GM12878 (cell line): ENCODE results near the gene TRAF3IP1.

Experiments
- ATF7 ChIP-seq: fragments of 450-650 bp; IDR thresholded peaks from 2 replicates; pipeline ENCODE4 v1.6.1; 2016; ENCODE audit warnings: low read depth, mild to moderate bottlenecking
- CBFB ChIP-seq: IDR thresholded peaks from 2 replicates; pipeline ENCODE4 v1.6.1; 2016; ENCODE audit warnings: antibody characterized with exemption, low read depth
- CBX3 ChIP-seq: fragments of 200-600 bp; sonication (generic); IDR thresholded peaks from 2 replicates; pipeline ENCODE4 v1.6.1; 2016; ENCODE audit warnings: low read depth, borderline replicate concordance
- CEBPB ChIP-seq, 2 experiments: fragments of 150-350 bp in 1 of 2; IDR thresholded peaks; 2 replicates each; pipeline ENCODE4 v1.6.1; 2012 to 2014; ENCODE audit warnings: low read depth in 2 of 2, low read length in 2 of 2, borderline replicate concordance in 1 of 2, inconsistent platforms in 1 of 2
- JUNB ChIP-seq: IDR thresholded peaks from 2 replicates; pipeline ENCODE4 v1.6.1; 2016; ENCODE audit warnings: antibody characterized with exemption, mild to moderate bottlenecking
- JUND ChIP-seq: IDR thresholded peaks from 2 replicates; pipeline ENCODE4 v1.6.1; 2012; ENCODE audit warnings: low read depth, mild to moderate bottlenecking, low read length, improper control_type of control experiment, moderate library complexity
- MYC ChIP-seq: IDR thresholded peaks from 2 replicates; pipeline ENCODE4 v1.6.1; 2011; ENCODE audit warnings: mild to moderate bottlenecking, low read length, moderate library complexity, inconsistent platforms; ENCODE audit not compliant: insufficient read depth, insufficient replicate concordance, insufficient read length, severe bottlenecking
- SMARCA5 ChIP-seq: fragments of 450-650 bp; IDR thresholded peaks from 2 replicates; pipeline ENCODE4 v1.6.1; 2017; ENCODE audit warnings: mild to moderate bottlenecking
- SPI1 ChIP-seq: IDR thresholded peaks from 2 replicates; pipeline ENCODE4 v1.6.1; 2011; ENCODE audit warnings: low read depth, mild to moderate bottlenecking, low read length, moderate library complexity, borderline replicate concordance; ENCODE audit not compliant: insufficient read depth
- USF2 ChIP-seq: IDR thresholded peaks from 2 replicates; pipeline ENCODE4 v1.6.1; 2011; ENCODE audit warnings: low read depth, low read length, improper control_type of control experiment, borderline replicate concordance
- TF ChIP-seq, protein P1 (sequence below): fragments of 450-650 bp; conservative IDR thresholded peaks from 2 replicates; pipeline ENCODE4 v1.6.1; 2017; ENCODE audit warnings: mild to moderate bottlenecking, moderate library complexity

DNA sequence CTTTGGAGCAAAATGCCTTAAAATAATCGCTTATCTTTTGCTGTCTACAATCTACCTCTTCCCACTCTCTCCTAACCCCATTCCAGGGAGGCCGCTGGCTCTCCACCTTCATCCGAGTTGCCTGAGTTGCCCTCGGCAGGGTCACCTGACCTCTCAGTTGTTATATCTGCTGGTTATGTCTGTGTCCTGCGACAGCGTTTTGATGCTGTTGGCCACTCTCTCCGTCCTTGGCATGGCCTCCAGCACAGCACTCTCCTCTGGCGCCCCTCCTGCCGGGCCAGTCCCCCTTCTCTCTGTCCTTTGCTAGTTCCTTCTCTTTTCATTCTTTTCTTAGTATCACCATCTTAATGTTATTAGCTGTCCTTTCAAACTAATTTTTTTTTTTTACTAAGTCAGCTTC, 41.6 kb downstream of the TRAF3IP1 start:
- TF ChIP-seq USF2: no peak
- TF ChIP-seq SPI1: no peak
- no peak for TF ChIP-seq ATF7
- no peak for TF ChIP-seq JUNB
- no peak for TF ChIP-seq MYC
- TF ChIP-seq CBX3: no peak
- TF ChIP-seq JUND: no peak
- TF ChIP-seq, protein P1, sequence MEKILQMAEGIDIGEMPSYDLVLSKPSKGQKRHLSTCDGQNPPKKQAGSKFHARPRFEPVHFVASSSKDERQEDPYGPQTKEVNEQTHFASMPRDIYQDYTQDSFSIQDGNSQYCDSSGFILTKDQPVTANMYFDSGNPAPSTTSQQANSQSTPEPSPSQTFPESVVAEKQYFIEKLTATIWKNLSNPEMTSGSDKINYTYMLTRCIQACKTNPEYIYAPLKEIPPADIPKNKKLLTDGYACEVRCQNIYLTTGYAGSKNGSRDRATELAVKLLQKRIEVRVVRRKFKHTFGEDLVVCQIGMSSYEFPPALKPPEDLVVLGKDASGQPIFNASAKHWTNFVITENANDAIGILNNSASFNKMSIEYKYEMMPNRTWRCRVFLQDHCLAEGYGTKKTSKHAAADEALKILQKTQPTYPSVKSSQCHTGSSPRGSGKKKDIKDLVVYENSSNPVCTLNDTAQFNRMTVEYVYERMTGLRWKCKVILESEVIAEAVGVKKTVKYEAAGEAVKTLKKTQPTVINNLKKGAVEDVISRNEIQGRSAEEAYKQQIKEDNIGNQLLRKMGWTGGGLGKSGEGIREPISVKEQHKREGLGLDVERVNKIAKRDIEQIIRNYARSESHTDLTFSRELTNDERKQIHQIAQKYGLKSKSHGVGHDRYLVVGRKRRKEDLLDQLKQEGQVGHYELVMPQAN: no peak
- TF ChIP-seq CBFB: no peak
- no peak for TF ChIP-seq SMARCA5
- TF ChIP-seq CEBPB (IDR thresholded peaks at IDR 0.05; ENCODE audit: borderline replicate concordance in 1 of 2, low read depth in 2 of 2, low read length in 2 of 2): no peak
